ENCODE results near the gene PGGT1B.
"Not testable (repeated sequence)": the region's sequence is repeated elsewhere in the genome, so short reads cannot be mapped to it uniquely, and the experiment has no call there.

The PGGT1B gene

GRCh38 chr5:115257981-115258380, 4.7 kb downstream of the PGGT1B start:
- DNase-seq (ENCODE audit: low read depth in 2 of 2), result no peak

GRCh38 chr5:115249379-115249778, 13.3 kb downstream of the PGGT1B start:
- not testable (repeated sequence) for DNase-seq (ENCODE audit: low read depth in 2 of 2)

GRCh38 chr5:115246361-115246991, 16.2 kb downstream of the PGGT1B start:
- DNase-seq (ENCODE audit: low read depth in 2 of 2), result no peak

GRCh38 chr5:115243412-115243811, 19.3 kb downstream of the PGGT1B start:
- no peak for DNase-seq (ENCODE audit: low read depth in 2 of 2)

- DNase-seq (ENCODE audit: low read depth in 2 of 2), result no peak
Observed at GRCh38 chr5:115241881-115242642, 20.6 kb downstream of the PGGT1B start.

GRCh38 chr5:115237066-115237465, 25.6 kb downstream of the PGGT1B start:
- DNase-seq (ENCODE audit: low read depth in 2 of 2), result no peak

GRCh38 chr5:115236599-115236998, 26.1 kb downstream of the PGGT1B start:
- no peak for DNase-seq (ENCODE audit: low read depth in 2 of 2)

GRCh38 chr5:115231598-115231997, 31.1 kb downstream of the PGGT1B start:
- no peak for DNase-seq (ENCODE audit: low read depth in 2 of 2)

GRCh38 chr5:115229606-115230005, 33.1 kb downstream of the PGGT1B start:
- no peak for DNase-seq (ENCODE audit: low read depth in 2 of 2)

- no peak for DNase-seq (ENCODE audit: low read depth in 2 of 2)
Observed at GRCh38 chr5:115227281-115227680, 35.4 kb downstream of the PGGT1B start.

- DNase-seq (ENCODE audit: low read depth in 2 of 2), result no peak
Observed at GRCh38 chr5:115214541-115214940, 48.1 kb downstream of the PGGT1B start.

GRCh38 chr5:115209279-115209678, 53.4 kb downstream of the PGGT1B start:
- peak; percentile 4 to 10 for DNase-seq (ENCODE audit: low read depth in 2 of 2)

- no peak for DNase-seq (ENCODE audit: low read depth in 2 of 2)
Observed at GRCh38 chr5:115202952-115203351, 59.7 kb downstream of the PGGT1B start.

GRCh38 chr5:115196161-115196560, 66.5 kb downstream of the PGGT1B start:
- no peak for DNase-seq (ENCODE audit: low read depth in 2 of 2)

GRCh38 chr5:115194676-115195075, 68.0 kb downstream of the PGGT1B start:
- no peak for DNase-seq (ENCODE audit: low read depth in 2 of 2)

- DNase-seq (ENCODE audit: low read depth in 2 of 2), result no peak
Observed at GRCh38 chr5:115193295-115193694, 69.4 kb downstream of the PGGT1B start.

- no peak for DNase-seq (ENCODE audit: low read depth in 2 of 2)
Observed at GRCh38 chr5:115192098-115192497, 70.6 kb downstream of the PGGT1B start.

- no peak for DNase-seq (ENCODE audit: low read depth in 2 of 2)
Observed at GRCh38 chr5:115191474-115192031, 71.1 kb downstream of the PGGT1B start.

- DNase-seq (ENCODE audit: low read depth in 2 of 2), result no peak
Observed at GRCh38 chr5:115190388-115190787, 72.3 kb downstream of the PGGT1B start.

GRCh38 chr5:115189866-115190265, 72.8 kb downstream of the PGGT1B start:
- no peak for DNase-seq (ENCODE audit: low read depth in 2 of 2)

GRCh38 chr5:115186794-115187193, 75.9 kb downstream of the PGGT1B start:
- DNase-seq (ENCODE audit: low read depth in 2 of 2), result no peak

- DNase-seq (ENCODE audit: low read depth in 2 of 2), result no peak
Observed at GRCh38 chr5:115184770-115185169, 77.9 kb downstream of the PGGT1B start.

- no peak for DNase-seq (ENCODE audit: low read depth in 2 of 2)
Observed at GRCh38 chr5:115181757-115182156, 80.9 kb downstream of the PGGT1B start.
